Sigmoid colon (tissue), 4 donors: Measurements from ENCODE around the gene SLC7A8.

Source experiments
- EP300 ChIP-seq, 4 donors: sonication (generic); formaldehyde crosslinking; IDR thresholded peaks; one replicate each; pipeline ENCODE4 v1.6.1; 2017; ENCODE audit warnings: antibody characterized with exemption in 4 of 4
- POLR2A ChIP-seq, 2 donors: fragments of 450-650 bp; IDR thresholded peaks; one replicate each; pipeline ENCODE4 v1.6.1; 2016; ENCODE audit warnings: antibody characterized with exemption in 2 of 2, mild to moderate bottlenecking in 2 of 2, moderate library complexity in 2 of 2
- POLR2AphosphoS5 ChIP-seq, 4 donors: sonication (generic); formaldehyde crosslinking; IDR thresholded peaks; one replicate each; pipeline ENCODE4 v1.6.1; 2017; ENCODE audit warnings: antibody characterized with exemption in 4 of 4
- TF ChIP-seq, protein P1 (sequence below), 4 experiments: fragments of 450-650 bp in 3 of 4; fragments of 200-600 bp in 1 of 4; IDR thresholded peaks; one replicate each; pipeline ENCODE4 v1.5.1; 2016 to 2019; ENCODE audit warnings: antibody characterized with exemption in 4 of 4, mild to moderate bottlenecking in 3 of 4, moderate library complexity in 2 of 4

DNA sequence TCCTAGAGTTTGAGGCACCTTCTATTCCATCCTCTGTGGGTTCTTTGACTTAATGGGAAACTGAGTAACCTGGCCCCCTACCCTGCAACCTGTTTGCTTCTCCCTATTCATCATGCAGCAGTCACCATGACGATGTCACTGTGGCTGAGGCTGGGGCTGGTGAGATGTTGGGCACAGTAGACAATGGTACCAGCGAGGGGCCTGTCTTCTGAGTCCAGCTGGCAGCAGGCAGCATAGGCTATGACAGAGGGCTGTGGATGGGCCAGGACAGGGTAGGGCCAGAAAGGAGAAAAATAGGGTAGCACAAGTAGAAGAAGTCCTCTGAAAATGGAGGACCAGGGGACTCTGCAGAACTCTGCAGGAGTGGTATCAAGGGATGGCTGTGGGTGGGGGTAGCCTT lies 80.7 kb downstream of the SLC7A8 start:
- TF ChIP-seq, protein P1, sequence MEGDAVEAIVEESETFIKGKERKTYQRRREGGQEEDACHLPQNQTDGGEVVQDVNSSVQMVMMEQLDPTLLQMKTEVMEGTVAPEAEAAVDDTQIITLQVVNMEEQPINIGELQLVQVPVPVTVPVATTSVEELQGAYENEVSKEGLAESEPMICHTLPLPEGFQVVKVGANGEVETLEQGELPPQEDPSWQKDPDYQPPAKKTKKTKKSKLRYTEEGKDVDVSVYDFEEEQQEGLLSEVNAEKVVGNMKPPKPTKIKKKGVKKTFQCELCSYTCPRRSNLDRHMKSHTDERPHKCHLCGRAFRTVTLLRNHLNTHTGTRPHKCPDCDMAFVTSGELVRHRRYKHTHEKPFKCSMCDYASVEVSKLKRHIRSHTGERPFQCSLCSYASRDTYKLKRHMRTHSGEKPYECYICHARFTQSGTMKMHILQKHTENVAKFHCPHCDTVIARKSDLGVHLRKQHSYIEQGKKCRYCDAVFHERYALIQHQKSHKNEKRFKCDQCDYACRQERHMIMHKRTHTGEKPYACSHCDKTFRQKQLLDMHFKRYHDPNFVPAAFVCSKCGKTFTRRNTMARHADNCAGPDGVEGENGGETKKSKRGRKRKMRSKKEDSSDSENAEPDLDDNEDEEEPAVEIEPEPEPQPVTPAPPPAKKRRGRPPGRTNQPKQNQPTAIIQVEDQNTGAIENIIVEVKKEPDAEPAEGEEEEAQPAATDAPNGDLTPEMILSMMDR (IDR thresholded peaks at IDR 0.05), result no peak
- no peak for TF ChIP-seq POLR2A (IDR thresholded peaks at IDR 0.05)
- TF ChIP-seq POLR2AphosphoS5 (IDR thresholded peaks at IDR 0.05), result no peak
- TF ChIP-seq EP300 (IDR thresholded peaks at IDR 0.05), result no peak
